ENCODE data around the gene FMO2. TPM values are rescaled to one million over a fixed set of nuclear protein-coding genes. Genes with fewer than 3 reads are reported as not detected.
"Not testable (repeated sequence)": the region's sequence is repeated elsewhere in the genome, so short reads cannot be mapped to it uniquely, and the experiment has no call there.

FMO2 gene
- total RNA-seq, 1 donor from 2014 or later, result not detected

DNA sequence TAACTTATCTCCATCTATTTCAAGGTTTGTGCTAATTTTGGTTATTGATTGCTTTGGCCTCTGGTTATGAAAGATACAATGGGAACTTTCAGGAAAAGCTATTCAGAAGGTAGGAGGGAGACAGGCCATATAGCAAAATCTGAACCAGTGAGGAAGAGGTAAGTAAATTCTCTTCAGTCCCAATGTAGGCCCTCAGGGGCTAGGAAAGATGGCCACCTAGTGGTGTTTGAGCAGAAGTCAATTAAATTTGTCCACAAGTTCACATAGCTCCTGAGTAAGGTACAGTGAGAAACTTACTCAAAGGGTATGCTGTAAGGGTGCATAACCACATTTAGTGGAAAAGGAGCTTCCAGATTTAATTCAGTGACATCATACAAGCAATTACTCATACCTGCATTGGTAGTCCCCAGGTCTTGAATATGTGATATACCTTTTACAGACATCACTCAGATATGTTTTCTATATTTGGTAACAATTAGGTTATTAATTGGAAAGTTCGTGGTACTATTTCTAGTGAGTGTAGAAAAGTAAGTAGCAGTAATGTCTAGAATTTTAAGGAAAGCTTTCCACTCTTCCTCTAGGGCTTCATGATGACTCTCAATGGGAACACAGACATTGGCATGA, 41.8 kb downstream of the FMO2 start:
- DNase-seq, result peak; percentile 29
- Mint-ChIP-seq H3K27ac (ENCODE audit: unreplicated experiment) (no peak overlapping the region), H3K4me3 (ENCODE audit: unreplicated experiment) (no peak overlapping the region), H3K4me1 (ENCODE audit: low read depth, unreplicated experiment) (peaks cover 12% of the 10 kb centered on the region), H3K36me3 (ENCODE audit: unreplicated experiment) (no peaks in the 10 kb centered on the region), H3K27me3 (ENCODE audit: unreplicated experiment) (peaks cover 1% of the 10 kb centered on the region), H3K9me3 (ENCODE audit: unreplicated experiment) (no peaks in the 10 kb centered on the region)
- TF ChIP-seq, protein P1, sequence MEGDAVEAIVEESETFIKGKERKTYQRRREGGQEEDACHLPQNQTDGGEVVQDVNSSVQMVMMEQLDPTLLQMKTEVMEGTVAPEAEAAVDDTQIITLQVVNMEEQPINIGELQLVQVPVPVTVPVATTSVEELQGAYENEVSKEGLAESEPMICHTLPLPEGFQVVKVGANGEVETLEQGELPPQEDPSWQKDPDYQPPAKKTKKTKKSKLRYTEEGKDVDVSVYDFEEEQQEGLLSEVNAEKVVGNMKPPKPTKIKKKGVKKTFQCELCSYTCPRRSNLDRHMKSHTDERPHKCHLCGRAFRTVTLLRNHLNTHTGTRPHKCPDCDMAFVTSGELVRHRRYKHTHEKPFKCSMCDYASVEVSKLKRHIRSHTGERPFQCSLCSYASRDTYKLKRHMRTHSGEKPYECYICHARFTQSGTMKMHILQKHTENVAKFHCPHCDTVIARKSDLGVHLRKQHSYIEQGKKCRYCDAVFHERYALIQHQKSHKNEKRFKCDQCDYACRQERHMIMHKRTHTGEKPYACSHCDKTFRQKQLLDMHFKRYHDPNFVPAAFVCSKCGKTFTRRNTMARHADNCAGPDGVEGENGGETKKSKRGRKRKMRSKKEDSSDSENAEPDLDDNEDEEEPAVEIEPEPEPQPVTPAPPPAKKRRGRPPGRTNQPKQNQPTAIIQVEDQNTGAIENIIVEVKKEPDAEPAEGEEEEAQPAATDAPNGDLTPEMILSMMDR (IDR thresholded peaks at IDR 0.05; ENCODE audit: partially characterized antibody, unreplicated experiment), result peak; percentile 81

DNA sequence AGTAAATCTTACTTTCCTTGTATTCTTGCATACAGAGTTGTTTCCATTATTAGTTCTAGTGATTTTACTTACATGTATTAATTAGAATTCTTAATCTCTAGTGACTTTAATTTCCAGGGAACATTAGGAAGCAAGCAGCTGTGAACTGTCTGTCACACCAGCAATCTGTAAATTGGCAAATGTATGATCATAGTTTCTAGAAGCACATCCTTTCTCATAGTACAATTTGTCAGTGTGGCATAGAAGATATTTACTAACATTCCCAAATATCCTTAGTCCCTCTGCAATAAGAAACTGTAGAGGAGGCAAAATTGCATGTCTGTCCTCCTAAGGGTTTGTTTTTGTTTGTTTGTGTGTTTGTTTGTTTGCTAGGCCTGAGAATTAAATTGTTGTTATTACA, 46.2 kb downstream of the FMO2 start:
- Mint-ChIP-seq H3K4me3 (ENCODE audit: unreplicated experiment) (no peak overlapping the region), H3K36me3 (ENCODE audit: unreplicated experiment) (peaks cover 5% of the 10 kb centered on the region)
- TF ChIP-seq, protein P1 (IDR thresholded peaks at IDR 0.05; ENCODE audit: partially characterized antibody, unreplicated experiment), result no peak

DNA sequence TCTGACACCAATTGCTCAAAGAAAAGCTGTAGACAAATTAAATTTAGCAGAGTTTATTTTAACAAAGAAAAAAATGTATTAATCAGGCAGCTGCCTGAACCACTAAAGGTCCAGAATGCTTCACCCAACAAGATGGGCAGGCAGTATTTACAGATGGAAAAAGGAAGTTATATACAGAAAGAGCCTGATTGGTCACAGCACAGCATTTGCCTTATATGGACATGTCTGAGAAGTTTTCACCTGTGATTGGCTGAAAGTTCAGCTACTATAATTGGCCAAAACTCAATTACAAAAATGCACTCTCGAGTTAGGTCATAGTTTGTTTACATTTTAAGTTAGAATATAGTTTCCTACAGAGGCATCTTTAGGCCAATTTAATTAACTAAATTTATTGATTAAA, 48.1 kb downstream of the FMO2 start:
- DNase-seq, result no peak
- Mint-ChIP-seq H3K27ac (ENCODE audit: unreplicated experiment) (no peak overlapping the region), H3K4me3 (ENCODE audit: unreplicated experiment) (no peak overlapping the region), H3K36me3 (ENCODE audit: unreplicated experiment) (peaks cover 5% of the 10 kb centered on the region), H3K27me3 (ENCODE audit: unreplicated experiment) (peaks cover 1% of the 10 kb centered on the region), H3K4me1 (ENCODE audit: low read depth, unreplicated experiment) (no peaks in the 10 kb centered on the region), H3K9me3 (ENCODE audit: unreplicated experiment) (no peaks in the 10 kb centered on the region)
- TF ChIP-seq, protein P1 (IDR thresholded peaks at IDR 0.05; ENCODE audit: partially characterized antibody, unreplicated experiment), result no peak

More for the DNA sequence above, 46.2 kb downstream of the FMO2 start:
- H3K4me1 Mint-ChIP-seq (ENCODE audit: low read depth, unreplicated experiment), result no peaks in the 10 kb centered on the region
- H3K9me3 Mint-ChIP-seq (ENCODE audit: unreplicated experiment), result no peaks in the 10 kb centered on the region
- no peak overlapping the region for H3K27ac Mint-ChIP-seq (ENCODE audit: unreplicated experiment)
- peaks cover 1% of the 10 kb centered on the region for H3K27me3 Mint-ChIP-seq (ENCODE audit: unreplicated experiment)
- DNase-seq, result no peak

DNA sequence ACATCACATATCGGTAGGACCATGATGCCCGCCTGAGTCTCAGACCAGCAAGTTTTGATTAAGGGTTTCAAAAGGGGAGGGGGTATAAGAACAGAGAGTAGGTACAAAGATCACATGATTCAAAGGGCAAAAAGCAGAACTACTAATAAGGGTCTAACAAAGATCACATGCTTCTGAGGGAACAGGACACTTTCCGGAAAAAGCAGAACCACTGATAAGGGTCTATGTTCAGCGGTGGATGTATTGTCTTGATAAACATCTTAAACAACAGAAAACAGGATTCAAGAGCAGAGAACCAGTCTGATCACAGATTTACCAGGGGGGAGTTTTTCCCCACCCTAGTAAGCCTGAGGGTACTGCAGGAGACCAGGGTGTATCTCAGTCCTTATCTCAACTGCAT, 51.1 kb downstream of the FMO2 start:
- not testable (repeated sequence) for H3K4me1 Mint-ChIP-seq (ENCODE audit: low read depth, unreplicated experiment); DNase-seq; H3K9me3 Mint-ChIP-seq (ENCODE audit: unreplicated experiment); H3K27ac Mint-ChIP-seq (ENCODE audit: unreplicated experiment); H3K36me3 Mint-ChIP-seq (ENCODE audit: unreplicated experiment); H3K4me3 Mint-ChIP-seq (ENCODE audit: unreplicated experiment); H3K27me3 Mint-ChIP-seq (ENCODE audit: unreplicated experiment)

DNA sequence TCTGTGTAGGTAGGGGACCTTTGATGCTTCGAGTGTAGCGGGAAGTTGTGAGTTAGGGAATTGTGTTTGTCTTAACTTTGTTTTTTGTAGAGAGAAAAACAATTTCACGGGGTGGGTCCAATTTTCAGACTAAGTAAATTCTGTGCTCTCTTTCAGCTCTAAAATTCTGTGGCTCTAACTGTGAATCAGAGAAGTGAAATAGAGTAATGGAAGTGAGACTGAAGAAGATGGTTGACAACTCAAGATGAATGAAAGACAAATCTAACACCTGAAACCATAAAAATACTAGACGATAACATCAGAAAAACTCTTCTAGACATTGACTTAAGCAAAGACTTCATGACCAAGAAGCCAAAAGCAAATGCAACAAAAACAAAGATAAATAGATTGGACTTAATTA, 58.8 kb downstream of the FMO2 start:
- TF ChIP-seq, protein P1 (IDR thresholded peaks at IDR 0.05; ENCODE audit: partially characterized antibody, unreplicated experiment), result no peak
- Mint-ChIP-seq H3K27ac (ENCODE audit: unreplicated experiment) (no peak overlapping the region), H3K4me1 (ENCODE audit: low read depth, unreplicated experiment) (no peaks in the 10 kb centered on the region), H3K36me3 (ENCODE audit: unreplicated experiment) (no peaks in the 10 kb centered on the region), H3K9me3 (ENCODE audit: unreplicated experiment) (no peaks in the 10 kb centered on the region), H3K4me3 (ENCODE audit: unreplicated experiment) (no peak overlapping the region), H3K27me3 (ENCODE audit: unreplicated experiment) (no peaks in the 10 kb centered on the region)
- DNase-seq, result no peak

Data from glutamatergic neuron (in vitro differentiated cells).